Panc1 (cell line): Measurements from ENCODE around the gene LOXL1. TPM values are rescaled to one million over a fixed set of nuclear protein-coding genes. Genes with fewer than 3 reads are reported as not detected.

Source experiments
- ATAC-seq: fragments of 200-7000 bp; cut with Tn5 transposase; 2 replicates; pipeline ENCODE4 v1.9.1; 2020; ENCODE audit warnings: mild to moderate bottlenecking, moderate library complexity
- BruUV-seq: library from RNA; stranded (reverse); fragments of 400-500 nt; replicated peaks from 2 replicates; lab custom pipeline; 2021; lab: Mats Ljungman, UMichigan
- CTCF ChIA-PET: fragments of 300-600 bp; sonication (Branson Sonifier 250); formaldehyde crosslinking; loops from one replicate; lab custom pipeline; 2022; ENCODE audit warnings: antibody characterized with exemption; lab: Charles Lee
- POLR2A ChIA-PET: fragments of 300-600 bp; sonication (Branson Sonifier 250); formaldehyde crosslinking; loops from one replicate; lab custom pipeline; 2022; ENCODE audit warnings: antibody characterized with exemption; lab: Charles Lee
- DNase-seq: peaks from one replicate; pipeline ENCODE4 v3.0.0-alpha.2; 2010; ENCODE audit warnings: low read depth, low spot score
- H3K27ac ChIP-seq: 2 replicates; pipeline ENCODE4 v1.5.1; 2011; ENCODE audit warnings: mild to moderate bottlenecking, low read length, inconsistent platforms
- H3K27me3 ChIP-seq: fragments of 200-500 bp; sonication (Bioruptor generic); 2 replicates; pipeline ENCODE4 v1.6.0; 2014; ENCODE audit warnings: low read length, inconsistent platforms; ENCODE audit not compliant: control insufficient read depth, insufficient read depth
- H3K36me3 ChIP-seq: fragments of 200-500 bp; sonication (Bioruptor generic); 2 replicates; pipeline ENCODE4 v1.5.1; 2014; ENCODE audit warnings: inconsistent platforms, mild to moderate bottlenecking, low read length, moderate library complexity; ENCODE audit not compliant: control insufficient read depth, insufficient read depth
- H3K4me1 ChIP-seq: 2 replicates; pipeline ENCODE4 v1.5.1; 2011; ENCODE audit warnings: inconsistent platforms, mild to moderate bottlenecking, low read length, moderate library complexity; ENCODE audit not compliant: control insufficient read depth, insufficient read depth
- H3K4me3 ChIP-seq, 2 experiments: 2 replicates each; pipeline ENCODE4 v1.5.1; 2011 to 2012; ENCODE audit warnings: low read depth in 2 of 2, low read length in 2 of 2, mild to moderate bottlenecking in 2 of 2, inconsistent platforms in 1 of 2, moderate library complexity in 1 of 2
- H3K9me3 ChIP-seq: fragments of 200-500 bp; sonication (Bioruptor generic); 2 replicates; pipeline ENCODE4 v1.5.1; 2014; ENCODE audit warnings: low read depth, mild to moderate bottlenecking, inconsistent platforms, low read length, moderate library complexity; ENCODE audit not compliant: control insufficient read depth, insufficient read depth
- CTCF ChIP-seq: fragments of 450-650 bp; IDR thresholded peaks from 2 replicates; pipeline ENCODE4 v1.5.1; 2017; ENCODE audit warnings: mild to moderate bottlenecking
- POLR2AphosphoS5 ChIP-seq: IDR thresholded peaks from 2 replicates; pipeline ENCODE4 v1.6.1; 2012; ENCODE audit warnings: mild to moderate bottlenecking, low read depth, low read length, moderate library complexity
- REST ChIP-seq, 2 experiments: IDR thresholded peaks; 2 replicates each; pipeline ENCODE4 v1.6.1; 2011 to 2012; ENCODE audit warnings: low read depth in 2 of 2, control low read depth in 1 of 2, low read length in 1 of 2, mild to moderate bottlenecking in 1 of 2, moderate library complexity in 1 of 2; ENCODE audit not compliant: insufficient read depth in 1 of 2
- SIN3A ChIP-seq: IDR thresholded peaks from 2 replicates; pipeline ENCODE4 v1.6.1; 2012; ENCODE audit warnings: low read depth, mild to moderate bottlenecking, low read length, moderate library complexity, borderline replicate concordance; ENCODE audit not compliant: insufficient read depth
- TCF7L2 ChIP-seq: IDR thresholded peaks from 2 replicates; pipeline ENCODE4 v1.6.1; 2011; ENCODE audit warnings: mild to moderate bottlenecking, low read depth, low read length, inconsistent platforms
- in situ Hi-C: cut with HindIII; loops from 2 replicates; pipeline ENCODE4 v1.10.0; 2016; ENCODE audit warnings: low sequenced_read_pairs, low pct_unique_long_range_greater_than_20kb
- intact Hi-C: fragments of 100-400 bp; cut with micrococcal nuclease; formaldehyde crosslinking; loops from one replicate; pipeline ENCODE4 v1.10.0; 2022; ENCODE audit not compliant: unreplicated experiment
- total RNA-seq: library from RNA; stranded (reverse); gene quantifications from one replicate; pipeline ENCODE4 v1.2.1, GENCODE V29; 2021; ENCODE audit not compliant: unreplicated experiment

LOXL1 gene
- total RNA-seq, 1 experiment from 2014 or later, result 18.6 TPM

GRCh38 chr15:73886717-73887345 lies 39.4 kb upstream of the LOXL1 start:
- no peak overlapping the region for H3K27ac ChIP-seq
- no peak for TF ChIP-seq SIN3A
- TF ChIP-seq CTCF, result no peak
- TF ChIP-seq REST (IDR thresholded peaks at IDR 0.05; ENCODE audit: insufficient read depth in 1 of 2, low read depth in 2 of 2, low read length in 1 of 2), result no peak
- no peak for TF ChIP-seq POLR2AphosphoS5
- TF ChIP-seq TCF7L2, result no peak
- no peak for ATAC-seq
- BruUV-seq, result no TSS peak
- intact Hi-C loops (no loop called here), in situ Hi-C loops (no loop called here)
- ChIA-PET POLR2A (no interaction called here), CTCF (no interaction called here)
- H3K9me3 ChIP-seq, result no peaks in the 10 kb centered on the region
- no peak overlapping the region for H3K4me3 ChIP-seq
- H3K36me3 ChIP-seq, result no peaks in the 10 kb centered on the region
- peaks cover 2% of the 10 kb centered on the region; the same call in 1 of the 2 replicates for H3K27me3 ChIP-seq
- no peak for DNase-seq
- H3K4me1 ChIP-seq, result no peaks in the 10 kb centered on the region

DNA sequence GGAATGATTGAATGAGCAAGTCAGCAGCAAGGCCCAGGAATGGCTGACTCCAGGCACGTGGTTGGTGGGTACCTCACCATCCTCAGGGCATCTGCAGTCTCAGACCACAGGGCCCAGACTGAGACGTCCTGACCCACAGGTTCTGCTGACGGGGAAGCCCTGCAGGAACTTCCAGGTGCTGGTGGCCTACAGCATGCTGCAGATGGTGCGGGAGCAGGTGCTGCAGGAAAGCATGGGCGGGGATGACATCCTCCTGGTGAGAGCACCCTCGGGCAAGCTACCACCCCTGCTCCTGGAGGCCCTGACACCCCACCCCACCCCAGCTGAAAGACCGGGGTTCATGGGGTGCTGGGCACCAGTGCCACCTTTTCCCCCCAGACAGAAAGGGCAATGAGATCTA lies 38.8 kb upstream of the LOXL1 start:
- in situ Hi-C loops (no loop called here), intact Hi-C loops (no loop called here)
- no peak overlapping the region for H3K27ac ChIP-seq
- H3K27me3 ChIP-seq, result peaks cover 2% of the 10 kb centered on the region; the same call in 1 of the 2 replicates
- BruUV-seq, result no TSS peak
- ATAC-seq (no peak), DNase-seq (no peak)
- H3K36me3 ChIP-seq, result no peaks in the 10 kb centered on the region
- CTCF ChIA-PET, result interaction anchor here (0.6 to 0.9 kb wide), 2 partner anchors 10 to 14 kb away, joined by 3 read pairs; no protein-coding TSS in a partner anchor
- no peaks in the 10 kb centered on the region for H3K4me1 ChIP-seq
- POLR2A ChIA-PET, result no interaction called here
- no peak for TF ChIP-seq CTCF
- TF ChIP-seq SIN3A, result no peak
- TF ChIP-seq TCF7L2, result no peak
- TF ChIP-seq REST (IDR thresholded peaks at IDR 0.05; ENCODE audit: insufficient read depth in 1 of 2, low read depth in 2 of 2, low read length in 1 of 2), result no peak
- no peak for TF ChIP-seq POLR2AphosphoS5
- H3K9me3 ChIP-seq, result no peaks in the 10 kb centered on the region
- H3K4me3 ChIP-seq, result no peak overlapping the region
